NCI-H345 treated with DMSO at 0.1 percent for 48 hours (cell line): ENCODE measurements around the gene SAT1.

Experiments used
- DNase-seq: peaks from one replicate; lab custom pipeline; 2025; ENCODE audit not compliant: unreplicated experiment; lab: John Stamatoyannopoulos, UW

The SAT1 gene

DNA sequence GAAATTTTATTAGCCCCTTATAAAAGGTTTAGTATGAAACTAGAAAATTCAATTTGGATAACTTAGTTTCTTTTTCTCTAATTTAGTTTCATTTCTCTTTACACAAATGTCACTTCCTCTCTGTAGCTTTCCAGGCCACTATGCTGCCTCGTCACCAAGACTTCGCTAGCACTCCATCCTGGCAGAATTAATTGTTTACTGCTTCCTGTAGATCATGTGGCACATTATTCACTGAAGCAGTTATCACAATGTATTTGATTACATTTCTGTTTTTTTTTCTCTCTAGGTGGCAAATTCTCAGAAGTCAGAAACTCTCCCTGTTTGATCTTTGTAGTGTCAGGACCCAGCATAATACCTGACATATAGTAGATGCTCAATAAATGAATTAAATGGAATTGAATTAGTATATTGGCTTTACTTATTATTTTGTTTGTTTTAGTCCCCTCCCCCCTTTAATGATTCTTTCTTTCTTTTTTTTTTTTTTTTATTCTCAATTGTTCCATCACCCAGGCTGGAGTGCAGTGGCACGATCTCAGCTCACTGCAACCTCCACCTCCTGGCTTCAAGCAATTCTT, 9.3 kb upstream of the SAT1 start:
- no peak for DNase-seq

DNA sequence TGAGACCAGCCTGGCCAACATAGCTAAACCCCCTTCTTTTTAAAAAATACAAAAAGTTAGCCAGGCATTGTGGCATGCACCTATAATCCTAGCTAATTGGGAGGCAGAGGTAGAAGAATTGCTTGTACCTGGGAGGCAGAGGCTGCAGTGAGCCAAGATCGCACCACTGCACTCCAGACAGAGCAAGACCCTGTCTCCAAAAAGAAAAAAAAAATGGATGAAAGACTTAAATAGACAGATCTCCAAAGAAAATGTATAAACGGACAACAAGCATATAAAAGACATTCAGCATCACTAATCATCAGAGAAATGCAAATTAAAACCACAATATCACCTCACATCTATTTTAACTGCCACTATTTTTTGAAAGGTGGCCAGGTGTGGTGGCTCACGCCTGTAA, 6.6 kb upstream of the SAT1 start:
- no peak for DNase-seq

DNA sequence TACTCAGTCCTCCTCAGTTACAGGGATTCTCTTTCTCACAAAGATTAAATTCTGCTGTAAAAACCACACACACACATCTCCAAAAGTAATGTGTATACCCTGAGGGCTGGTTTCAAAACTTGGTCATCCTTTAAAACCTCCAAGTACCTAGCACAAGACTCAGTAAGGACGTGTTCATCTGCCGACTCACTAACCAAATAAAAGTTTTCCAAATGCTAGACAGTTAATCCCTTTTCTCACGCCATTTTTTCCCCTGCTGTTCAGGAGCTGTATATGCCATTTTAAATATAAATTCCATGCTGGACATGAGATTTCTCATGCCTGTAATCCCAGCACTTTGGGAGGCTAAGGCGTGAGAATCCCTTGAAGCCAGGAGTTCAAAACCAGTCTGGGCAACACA, 3.9 kb upstream of the SAT1 start:
- DNase-seq: no peak

DNA sequence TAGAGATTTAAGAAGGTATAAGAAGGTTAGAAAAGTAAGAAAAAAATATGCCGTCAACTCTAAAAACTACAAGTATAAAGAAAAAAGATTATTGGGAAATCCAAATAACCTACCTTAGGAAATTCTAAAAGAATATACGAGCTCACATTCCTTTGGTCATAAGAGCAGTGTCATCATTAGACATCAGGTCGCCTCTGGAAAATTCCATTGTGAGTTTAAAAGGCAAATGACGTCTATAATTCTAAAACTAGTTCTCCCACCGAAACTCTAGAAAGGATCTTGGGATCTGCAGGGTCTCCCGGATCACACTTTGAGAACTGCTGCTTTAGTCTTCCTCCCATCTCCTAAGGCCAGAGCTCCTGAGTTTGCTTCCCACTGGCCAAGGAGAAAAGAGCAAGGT, 518 bp upstream of the SAT1 start:
- DNase-seq: no peak

DNA sequence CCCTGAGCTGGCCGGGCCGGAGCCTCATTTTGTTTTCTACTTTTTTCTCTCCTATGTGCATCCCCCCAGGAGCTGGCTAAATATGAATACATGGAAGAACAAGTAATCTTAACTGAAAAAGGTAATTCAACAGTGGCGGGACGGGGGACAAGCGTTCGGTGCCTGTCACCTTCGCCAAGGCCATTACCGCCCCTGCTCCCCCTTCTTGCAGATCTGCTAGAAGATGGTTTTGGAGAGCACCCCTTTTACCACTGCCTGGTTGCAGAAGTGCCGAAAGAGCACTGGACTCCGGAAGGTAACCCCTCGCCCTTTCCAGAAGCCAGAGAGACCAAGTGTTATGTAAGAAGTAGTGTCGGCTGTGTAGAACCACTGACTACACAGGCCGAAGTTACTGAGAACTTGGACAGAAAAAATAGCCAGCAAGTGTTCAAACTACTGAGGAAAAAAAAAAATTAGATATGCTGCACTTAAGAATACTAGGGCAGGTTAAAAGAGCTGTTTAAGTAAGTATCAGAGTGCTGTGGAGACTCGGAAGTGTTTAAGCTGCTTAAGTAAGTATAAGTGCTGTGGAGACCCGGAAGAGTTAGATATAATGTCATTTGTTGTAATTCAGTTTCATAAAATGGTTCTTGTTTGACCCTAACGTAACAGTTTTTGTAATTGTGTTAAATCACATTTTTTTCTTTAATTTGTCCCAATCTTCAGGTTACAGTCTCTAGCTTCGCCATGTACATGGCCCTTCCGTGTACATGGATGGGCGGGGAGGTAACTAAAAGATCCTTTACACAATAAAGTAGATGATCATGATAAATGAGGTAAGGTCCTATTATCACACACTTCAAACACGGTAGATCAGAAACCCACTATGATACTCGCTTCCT, 856 bp downstream of the SAT1 start:
- DNase-seq: no peak

DNA sequence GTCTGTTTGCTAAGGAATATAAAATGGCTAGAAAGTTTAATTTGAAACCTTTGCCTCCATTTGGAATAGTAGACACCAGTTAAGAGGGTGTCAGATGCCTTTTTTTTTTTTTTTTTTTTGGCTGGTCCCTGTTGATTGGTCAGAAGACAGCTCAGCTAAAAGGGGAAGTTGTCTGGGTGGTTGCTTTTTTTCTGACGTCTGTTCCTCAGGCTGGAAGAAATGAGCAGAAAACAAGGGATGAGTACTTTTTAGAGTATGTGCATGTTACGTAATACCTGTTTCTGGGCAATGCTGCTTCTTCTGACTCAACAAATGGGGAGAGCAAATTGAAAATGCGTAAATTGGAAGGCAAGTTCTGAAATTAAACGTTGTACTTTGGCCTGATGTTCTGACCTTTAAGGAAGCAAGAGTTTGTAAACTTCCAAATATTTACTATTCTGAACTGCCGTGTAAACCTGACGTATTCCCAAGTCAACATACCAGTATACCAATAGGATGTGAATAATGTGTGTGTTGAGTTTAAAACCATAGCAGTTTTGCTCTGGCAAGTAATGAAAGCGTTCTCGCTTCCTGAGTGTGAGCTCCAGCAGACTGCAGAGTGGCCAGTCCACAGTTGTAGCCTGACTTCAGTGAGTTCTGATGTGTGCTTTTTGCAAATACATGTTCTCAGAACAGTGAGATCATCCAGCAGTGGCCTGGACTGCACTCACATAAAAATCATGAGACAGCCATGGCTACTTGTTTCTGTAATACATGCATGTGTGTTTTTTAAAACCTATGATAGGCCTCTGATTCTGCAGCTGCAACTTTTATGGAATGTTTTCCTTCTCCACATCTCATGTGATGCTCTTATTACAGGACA, 1.7 kb downstream of the SAT1 start:
- no peak for DNase-seq

DNA sequence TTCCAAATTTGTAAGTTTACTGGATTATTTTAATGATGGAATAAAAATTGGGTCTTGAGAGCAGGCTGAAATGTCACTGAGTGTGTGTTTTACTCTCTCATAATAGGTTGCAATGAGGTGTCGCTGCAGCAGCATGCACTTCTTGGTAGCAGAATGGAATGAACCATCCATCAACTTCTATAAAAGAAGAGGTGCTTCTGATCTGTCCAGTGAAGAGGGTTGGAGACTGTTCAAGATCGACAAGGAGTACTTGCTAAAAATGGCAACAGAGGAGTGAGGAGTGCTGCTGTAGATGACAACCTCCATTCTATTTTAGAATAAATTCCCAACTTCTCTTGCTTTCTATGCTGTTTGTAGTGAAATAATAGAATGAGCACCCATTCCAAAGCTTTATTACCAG, 2.6 kb downstream of the SAT1 start:
- no peak for DNase-seq

DNA sequence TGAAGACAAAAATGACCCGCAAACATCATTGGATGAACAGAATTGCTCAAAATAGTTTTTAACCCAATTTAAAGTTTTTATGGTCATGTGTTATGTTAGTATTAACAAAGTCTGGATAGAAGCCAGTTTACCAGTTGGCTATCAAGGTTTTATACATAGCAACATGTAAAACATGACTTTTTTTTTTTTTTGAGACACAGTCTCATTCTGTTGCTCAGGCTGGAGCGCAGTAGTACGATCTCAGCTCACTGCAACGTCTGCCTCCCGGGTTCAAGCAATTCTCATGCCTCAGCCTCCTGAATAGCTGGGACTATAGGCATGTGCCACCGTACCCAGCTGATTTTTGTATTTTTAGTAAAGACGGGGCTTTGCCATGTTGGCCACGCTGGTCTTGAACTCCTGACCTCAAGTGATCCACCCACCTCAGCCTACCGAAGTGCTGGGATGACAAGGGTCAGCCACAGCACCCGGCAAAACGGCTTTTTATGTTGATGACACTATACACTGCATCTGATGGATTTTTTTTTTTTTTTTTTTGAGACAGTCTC, 3.4 kb downstream of the SAT1 start:
- no peak for DNase-seq

DNA sequence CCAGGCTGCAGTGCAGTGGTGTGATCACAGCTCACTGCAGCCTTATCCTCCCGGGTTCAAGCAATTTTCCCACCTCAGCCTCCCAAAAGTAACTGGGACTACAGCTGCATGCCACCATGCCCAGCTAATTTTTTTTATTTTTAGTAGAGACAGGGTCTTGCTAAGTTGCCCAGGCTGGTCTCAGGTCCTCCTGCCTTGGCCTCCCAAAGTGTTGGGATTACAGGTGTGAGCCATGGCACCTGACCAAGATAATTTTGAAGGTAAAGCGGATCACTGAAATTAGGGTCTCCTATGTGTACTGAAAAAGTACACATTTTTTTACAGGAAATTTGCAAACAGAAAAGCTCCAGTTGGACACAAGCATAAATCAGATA, 4.8 kb downstream of the SAT1 start:
- no peak for DNase-seq

DNA sequence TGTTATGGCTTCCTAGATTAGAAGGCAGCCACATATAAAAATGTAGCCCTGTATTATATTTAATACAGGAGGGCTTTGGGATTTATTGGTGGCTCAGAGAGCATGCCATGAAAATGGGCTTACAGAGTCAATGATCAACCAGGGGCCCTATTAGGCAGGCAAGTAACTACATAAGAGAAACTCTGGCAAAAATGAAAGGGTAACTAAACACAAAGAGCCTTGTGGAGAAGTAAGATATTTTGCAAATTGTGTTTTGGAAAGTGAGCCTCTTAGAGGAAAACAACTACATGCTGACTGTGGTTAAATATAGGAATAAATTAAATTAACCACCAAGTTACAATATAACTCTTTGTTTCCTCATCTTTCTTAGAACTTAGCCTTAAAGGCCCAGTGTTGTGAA, 5.5 kb downstream of the SAT1 start:
- DNase-seq: no peak

DNA sequence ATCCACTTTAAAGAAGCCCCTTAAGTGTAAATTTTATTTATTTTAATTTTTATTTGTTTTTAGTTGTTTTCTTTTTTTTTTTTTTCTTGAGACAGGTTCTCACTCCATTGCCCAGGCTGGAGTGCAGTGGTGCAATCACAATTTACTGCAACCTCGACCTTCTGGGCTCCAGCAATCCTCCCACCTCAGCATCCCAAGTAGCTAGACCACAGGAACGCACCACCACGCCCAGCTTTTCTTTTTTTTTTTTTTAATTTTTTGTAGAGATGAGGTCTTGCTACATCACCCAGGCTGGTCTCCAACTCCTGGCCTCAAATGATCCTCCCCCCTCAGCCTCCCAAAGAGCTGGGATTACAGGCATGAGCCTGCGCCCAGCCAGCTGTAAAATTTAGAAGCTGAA, 6.0 kb downstream of the SAT1 start:
- DNase-seq: no peak

DNA sequence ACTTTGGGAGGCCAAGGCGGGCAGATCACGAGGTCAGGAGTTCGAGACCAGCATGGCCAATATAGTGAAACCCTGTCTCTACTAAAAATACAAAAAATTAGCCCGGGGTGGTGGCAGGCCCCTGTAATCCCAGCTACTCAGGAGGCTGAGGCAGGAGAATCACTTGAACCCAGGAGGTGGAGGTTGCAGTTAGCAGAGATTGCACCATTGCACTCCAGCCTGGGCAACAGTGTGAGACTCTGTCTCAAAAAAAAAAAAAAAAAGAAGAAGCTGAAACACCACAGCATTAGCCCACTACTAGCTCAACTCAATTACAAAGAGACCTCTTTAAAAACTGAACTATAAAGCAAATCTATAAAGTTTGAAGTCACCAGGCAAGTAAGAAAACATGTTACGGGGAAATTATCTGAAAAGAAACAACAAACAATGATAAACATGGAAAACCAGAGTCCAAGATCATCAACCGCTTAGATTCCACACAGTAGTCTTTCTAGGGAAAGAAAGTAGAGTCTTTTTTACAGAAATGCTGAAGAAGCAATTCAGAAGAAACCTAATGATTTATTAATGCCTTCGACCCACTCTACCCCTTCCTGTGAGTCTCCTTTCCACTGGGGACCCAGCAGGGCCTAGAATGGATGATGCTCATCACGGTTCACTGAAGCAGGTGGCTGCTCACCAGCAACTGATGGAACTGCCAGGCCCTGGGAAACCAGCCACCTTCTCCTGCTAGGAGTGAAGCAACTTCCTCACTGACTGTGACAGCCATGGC, 6.6 kb downstream of the SAT1 start:
- no peak for DNase-seq

DNA sequence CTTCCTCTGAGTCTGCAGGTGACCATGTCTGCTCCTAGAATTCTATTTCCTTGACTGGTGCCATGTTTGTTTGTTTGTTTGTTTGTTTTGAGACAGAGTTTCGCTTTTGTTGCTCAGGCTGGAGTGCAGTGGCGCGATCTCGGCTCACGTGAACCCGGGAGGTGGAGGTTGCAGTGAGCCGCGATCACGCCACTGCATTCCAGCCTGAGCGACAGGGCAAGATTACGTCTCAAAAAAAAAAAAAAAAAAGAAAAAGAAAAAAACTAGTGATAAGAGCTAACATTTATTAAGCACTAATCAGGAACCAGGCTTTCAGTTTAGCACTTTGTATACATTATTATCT, 7.2 kb downstream of the SAT1 start:
- DNase-seq: no peak

DNA sequence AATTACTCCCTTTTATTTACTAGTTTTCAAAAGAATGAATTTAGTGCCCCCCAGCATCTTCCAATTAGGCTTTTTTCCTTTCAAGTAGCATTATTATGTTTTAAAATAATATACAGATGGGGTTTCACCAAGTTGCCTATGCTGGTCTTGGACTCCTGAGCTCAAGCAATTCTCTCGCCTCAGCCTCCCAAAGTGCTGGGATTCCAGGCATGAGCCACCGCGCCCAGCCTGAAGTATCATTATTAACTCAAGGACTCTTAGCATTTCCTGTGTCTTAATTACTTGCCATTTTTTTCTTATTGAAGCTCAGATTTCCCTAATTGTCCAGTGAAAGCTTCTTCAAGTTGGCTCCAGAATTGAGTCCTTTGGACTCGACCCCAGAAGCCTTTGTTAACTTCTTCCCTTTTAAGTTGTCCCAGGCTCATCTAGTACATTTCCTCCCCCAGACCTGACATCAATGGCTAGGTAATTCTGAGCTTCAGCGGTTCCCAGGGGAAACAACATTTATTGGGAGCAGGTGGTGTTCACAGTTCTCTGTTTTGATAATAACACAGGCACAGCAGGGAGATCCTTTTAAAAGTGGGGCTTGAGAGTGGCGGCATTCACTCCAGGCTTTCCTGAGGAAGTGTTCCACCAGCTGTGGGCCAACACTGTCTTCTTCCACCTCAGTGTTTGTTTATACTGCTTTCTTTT, 10.0 kb downstream of the SAT1 start:
- DNase-seq: peak; percentile 83

DNA sequence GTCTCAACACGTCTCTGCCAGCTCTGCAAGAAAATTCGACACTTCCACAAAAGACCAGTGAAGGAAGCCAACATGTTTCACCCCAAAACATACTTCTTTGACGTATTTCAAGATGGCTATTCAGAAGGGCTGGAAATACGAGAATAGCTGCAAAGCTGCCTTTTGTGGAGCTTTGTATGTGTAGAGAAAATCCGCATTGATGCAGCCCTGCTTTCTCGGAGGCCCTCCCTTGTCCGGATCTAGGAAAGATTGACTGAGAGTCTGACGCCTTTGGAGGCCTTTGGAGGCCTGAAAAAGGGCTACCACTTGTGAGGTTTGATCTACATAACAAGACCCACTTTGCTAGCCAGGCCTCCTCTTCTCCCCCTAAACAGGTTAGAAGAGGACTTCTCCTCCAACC, 12.2 kb downstream of the SAT1 start:
- no peak for DNase-seq

DNA sequence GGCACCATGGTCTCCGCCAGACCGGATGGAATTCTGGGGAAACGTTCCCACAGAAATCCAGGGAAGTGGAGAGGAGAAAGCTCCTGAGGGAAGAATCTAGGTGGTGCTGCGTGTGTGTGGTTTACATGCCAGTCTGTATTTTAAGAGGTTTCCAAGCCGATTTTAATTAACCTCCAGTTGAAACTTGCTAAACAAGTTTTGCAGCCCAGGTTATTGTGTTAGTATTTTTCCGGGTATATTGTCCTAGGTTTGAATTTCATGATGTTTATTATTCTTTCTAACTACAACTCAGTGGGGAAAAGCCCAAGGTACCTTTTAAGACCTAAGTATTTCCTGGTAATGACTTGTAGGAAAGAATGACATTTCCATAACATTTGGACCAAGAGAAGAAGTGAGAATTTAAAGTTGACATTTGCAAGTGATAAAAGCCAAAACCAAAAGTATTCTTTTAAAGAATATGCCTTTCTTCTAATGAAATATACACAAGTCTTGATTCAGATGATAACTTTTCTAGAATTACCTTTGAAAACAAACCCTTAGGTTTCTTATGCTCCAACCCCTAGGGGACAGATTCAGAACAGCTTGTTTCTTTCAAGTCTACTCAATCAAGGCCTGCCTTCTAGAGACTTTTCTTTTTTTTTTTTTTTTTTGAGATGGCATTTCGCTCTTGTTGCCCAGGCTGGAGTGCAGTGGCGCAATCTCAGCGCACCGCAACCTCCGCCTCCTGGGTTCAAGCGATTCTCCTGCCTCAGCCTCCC, 14.6 kb downstream of the SAT1 start:
- DNase-seq: no peak

DNA sequence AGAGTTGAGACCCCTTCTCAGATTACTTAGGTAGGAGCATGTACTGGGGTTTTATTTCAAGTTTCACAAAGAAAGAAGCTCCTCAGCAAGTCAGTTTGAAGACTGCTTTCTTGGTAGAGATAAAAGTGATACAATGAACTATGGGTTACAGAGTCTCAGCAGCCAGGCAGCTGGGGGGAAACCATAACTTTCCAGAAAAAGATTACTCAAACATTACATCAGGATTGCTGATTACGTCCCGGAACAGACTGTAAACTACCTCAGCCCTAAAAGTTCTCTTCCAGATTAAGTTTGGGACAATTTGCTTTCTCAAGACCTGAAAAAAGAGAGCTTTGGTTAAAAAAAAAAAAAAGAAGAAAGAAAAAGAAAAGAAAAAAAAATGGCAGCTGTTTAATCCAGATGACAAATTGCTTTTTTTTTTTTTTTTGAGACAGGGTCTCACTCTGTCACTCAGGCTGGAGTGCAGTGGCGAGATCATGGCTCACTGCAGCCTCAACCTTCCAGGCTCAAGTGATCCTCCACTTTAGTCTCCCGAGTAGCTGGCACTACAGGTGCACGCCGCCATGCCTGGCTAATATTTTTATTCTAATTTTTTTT, 16.6 kb downstream of the SAT1 start:
- DNase-seq: no peak

DNA sequence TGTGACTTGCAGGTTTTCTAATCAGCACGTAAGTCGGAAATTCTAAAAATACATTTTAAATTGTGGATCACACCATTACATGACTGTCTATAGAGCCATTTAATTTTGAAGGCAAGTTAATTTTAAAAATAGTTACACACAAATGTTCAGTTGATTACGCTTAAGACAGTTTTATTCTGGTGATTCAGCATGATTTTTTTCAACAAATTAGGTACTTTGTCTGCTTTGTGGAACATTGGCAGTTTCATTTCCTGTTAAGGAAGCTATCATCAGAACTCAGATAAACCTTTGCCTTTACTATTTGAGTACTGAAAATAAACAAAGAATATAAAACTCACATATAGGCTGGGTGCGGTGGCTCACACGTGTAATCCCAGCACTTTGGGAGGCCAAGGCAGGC, 19.5 kb downstream of the SAT1 start:
- DNase-seq: no peak

DNA sequence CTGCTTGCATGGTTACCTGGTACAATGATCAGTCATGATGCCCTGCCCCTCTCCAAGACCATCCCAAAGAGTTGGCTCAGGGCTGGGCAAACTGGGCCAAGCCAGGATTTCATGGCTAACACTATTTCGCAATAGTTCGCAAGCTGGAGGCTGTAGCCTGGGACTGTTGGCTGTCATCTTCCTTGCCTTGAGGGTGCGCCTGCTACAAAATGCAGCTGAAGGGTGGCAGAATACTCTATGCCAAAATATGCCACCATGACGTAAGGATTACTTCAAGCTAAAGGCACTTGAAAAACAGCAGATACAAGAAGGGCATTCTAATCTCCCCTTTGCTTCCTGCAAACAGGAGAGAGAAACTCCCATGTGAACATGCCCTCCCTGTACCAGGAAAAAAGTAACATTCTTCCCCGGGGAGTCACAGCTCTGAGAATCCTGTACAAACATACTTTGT, 21.0 kb downstream of the SAT1 start:
- DNase-seq: no peak
